Activated CD4-positive, alpha-beta T cell treated with anti-CD3 and anti-CD28 coated beads for 36 hours (primary cell): ENCODE measurements around the gene ABCA5. TPM values are rescaled to one million over a fixed set of nuclear protein-coding genes. Genes with fewer than 3 reads are reported as not detected.
A peak's percentile ranks its signal among the peaks of the same experiment; 100 is the strongest.

ENCODE experiments used
- ATAC-seq: fragments of 200-7000 bp; cut with Tn5 transposase; one replicate; pipeline ENCODE4 v1.10.0; 2021; ENCODE audit warnings: mild to moderate bottlenecking, moderate library complexity
- CTCF ChIA-PET: fragments of 350-600 bp; sonication (Branson Sonifier 250); formaldehyde crosslinking; loops from one replicate; lab custom pipeline; 2021; ENCODE audit warnings: antibody characterized with exemption; lab: Charles Lee
- POLR2A ChIA-PET: fragments of 350-600 bp; sonication (Branson Sonifier 250); formaldehyde crosslinking; loops from one replicate; lab custom pipeline; 2021; ENCODE audit warnings: antibody characterized with exemption, inconsistent platforms; lab: Charles Lee
- DNase-seq: peaks from one replicate; pipeline ENCODE4 v3.0.0-alpha.2; 2020
- H3K27ac Mint-ChIP-seq: one replicate; pipeline ENCODE4 v1.8.0; 2021; ENCODE audit warnings: mixed read lengths
- H3K27me3 Mint-ChIP-seq: one replicate; pipeline ENCODE4 v1.8.0; 2021; ENCODE audit warnings: mixed read lengths
- H3K36me3 Mint-ChIP-seq: one replicate; pipeline ENCODE4 v1.8.0; 2021; ENCODE audit warnings: low read depth, mixed read lengths
- H3K4me1 Mint-ChIP-seq: one replicate; pipeline ENCODE4 v1.8.0; 2021; ENCODE audit warnings: mixed read lengths
- H3K4me3 Mint-ChIP-seq: one replicate; pipeline ENCODE4 v1.8.0; 2021; ENCODE audit warnings: mild to moderate bottlenecking, moderate library complexity, mixed read lengths
- H3K9me3 Mint-ChIP-seq: one replicate; pipeline ENCODE4 v1.8.0; 2021; ENCODE audit warnings: low read depth, mixed read lengths
- intact Hi-C, 2 experiments: fragments of 100-400 bp; cut with DNase I in 1 of 2; cut with micrococcal nuclease in 1 of 2; formaldehyde crosslinking; loops; one replicate each; pipeline versions ENCODE4 v1.14.2 to v1.15.1; 2022 to 2024; cut with DNase I, micrococcal nuclease
- total RNA-seq, 2 experiments: library from RNA; stranded (reverse); gene quantifications; one replicate each; pipeline ENCODE4 v1.2.3, GENCODE V29; 2021

Gene ABCA5
- total RNA-seq, 2 experiments from 2014 or later = 14.4 to 15.1 TPM

DNA sequence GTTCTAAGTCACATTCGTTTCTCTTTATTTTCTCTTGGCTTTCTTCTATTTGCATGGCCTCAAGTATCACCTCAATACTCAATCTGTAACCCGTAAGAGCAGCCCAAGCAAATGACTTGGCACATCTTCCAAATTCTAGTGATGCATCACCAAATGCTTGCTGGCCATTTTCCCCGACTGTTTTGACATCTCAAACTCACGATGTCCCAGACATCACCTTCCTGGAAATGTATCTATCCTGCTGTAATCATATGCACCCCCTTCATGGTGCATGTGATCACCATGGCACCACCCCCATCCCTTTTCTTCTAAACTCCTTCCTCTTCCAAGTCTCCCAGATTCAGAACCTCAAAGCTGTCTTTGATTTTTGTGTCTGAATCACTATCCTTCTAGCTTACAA, 24.0 kb upstream of the ABCA5 start:
- H3K27ac Mint-ChIP-seq = no peak overlapping the region
- H3K36me3 Mint-ChIP-seq = no peaks in the 10 kb centered on the region
- CTCF ChIA-PET = no interaction called here
- no peaks in the 10 kb centered on the region for H3K4me1 Mint-ChIP-seq
- peaks cover 12% of the 10 kb centered on the region for H3K27me3 Mint-ChIP-seq
- no peaks in the 10 kb centered on the region for H3K9me3 Mint-ChIP-seq
- POLR2A ChIA-PET = no interaction called here
- intact Hi-C loops = no loop called here
- DNase-seq (no peak), ATAC-seq (no peak)
- H3K4me3 Mint-ChIP-seq = no peak overlapping the region

DNA sequence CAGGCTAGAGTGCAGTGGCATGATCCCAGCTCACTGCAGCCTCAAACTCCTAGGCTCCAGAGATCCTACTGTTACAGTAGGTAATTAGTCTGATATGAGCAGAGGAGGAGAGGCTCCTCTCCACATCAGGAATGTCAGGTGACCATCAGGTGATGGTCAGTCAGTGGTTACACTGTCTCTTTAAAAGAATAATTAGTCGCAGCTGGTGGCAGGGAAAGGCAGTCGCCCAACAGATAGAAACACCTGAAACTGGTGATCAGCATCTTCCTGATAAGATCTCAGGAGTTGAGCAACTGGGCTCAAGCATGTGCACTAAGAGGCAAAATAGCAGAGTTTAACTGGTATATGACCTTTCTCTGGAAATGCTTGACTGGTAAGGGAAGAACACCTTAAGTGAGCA, 21.5 kb upstream of the ABCA5 start:
- H3K9me3 Mint-ChIP-seq = no peaks in the 10 kb centered on the region
- ATAC-seq (no peak), DNase-seq (no peak)
- no peak overlapping the region for H3K4me3 Mint-ChIP-seq
- no peaks in the 10 kb centered on the region for H3K36me3 Mint-ChIP-seq
- H3K27me3 Mint-ChIP-seq = peaks cover 8% of the 10 kb centered on the region
- no peaks in the 10 kb centered on the region for H3K4me1 Mint-ChIP-seq
- CTCF ChIA-PET = no interaction called here
- H3K27ac Mint-ChIP-seq = no peak overlapping the region
- POLR2A ChIA-PET = no interaction called here
- intact Hi-C loops = no loop called here

DNA sequence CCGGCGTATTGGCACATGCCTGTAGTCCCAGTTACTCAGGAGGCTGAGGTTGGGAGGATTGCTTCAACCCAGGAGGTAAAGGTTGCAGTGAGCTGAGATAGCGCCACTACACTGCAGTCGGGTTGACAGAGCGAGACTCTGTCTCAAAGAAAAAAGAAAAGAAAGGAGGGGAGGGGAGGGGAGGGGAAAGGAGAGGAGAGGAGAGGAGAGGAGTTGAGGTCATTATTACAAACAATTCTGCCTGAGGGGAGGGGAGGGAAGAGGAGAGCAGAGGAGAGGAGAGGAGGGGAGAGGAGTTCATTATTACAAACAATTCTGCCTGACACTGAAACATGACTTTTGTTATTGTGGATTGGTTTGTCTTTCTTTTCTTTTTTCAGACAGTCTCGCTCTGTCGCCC, 19.8 kb upstream of the ABCA5 start:
- CTCF ChIA-PET = interaction anchor here (2.0 kb wide), 1 partner anchor 11 kb away, joined by 8 read pairs; no protein-coding TSS in a partner anchor
- ATAC-seq (no peak), DNase-seq (no peak)
- Mint-ChIP-seq H3K27ac (no peak overlapping the region), H3K4me1 (no peaks in the 10 kb centered on the region), H3K27me3 (peaks cover 8% of the 10 kb centered on the region), H3K4me3 (no peak overlapping the region), H3K9me3 (no peaks in the 10 kb centered on the region), H3K36me3 (no peaks in the 10 kb centered on the region)
- intact Hi-C loops = no loop called here
- POLR2A ChIA-PET = no interaction called here

DNA sequence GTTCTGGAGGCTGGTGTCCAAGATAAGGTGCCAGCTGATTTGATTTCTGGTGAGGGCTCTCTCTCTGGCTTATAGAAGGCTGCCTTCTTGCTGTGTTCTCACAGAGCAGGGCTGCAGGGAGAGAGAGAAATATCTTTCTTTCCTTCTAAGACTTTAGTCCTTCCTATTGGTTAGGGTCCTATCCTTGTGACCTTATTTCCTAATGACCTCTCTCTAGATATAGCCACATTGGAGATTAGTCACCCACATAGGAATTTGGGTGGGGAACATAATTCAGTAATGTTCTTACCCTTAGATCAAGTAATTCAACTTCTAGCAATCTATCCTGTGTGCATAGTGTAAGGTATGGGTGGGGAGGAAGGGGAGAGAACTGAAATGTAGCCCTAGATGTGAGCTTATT, 18.0 kb upstream of the ABCA5 start:
- intact Hi-C loops = no loop called here
- no peak overlapping the region for H3K4me3 Mint-ChIP-seq
- no peak overlapping the region for H3K27ac Mint-ChIP-seq
- CTCF ChIA-PET = interaction anchor here (0.8 kb wide), 1 partner anchor 155 kb away, joined by 3 read pairs; no protein-coding TSS in a partner anchor
- H3K36me3 Mint-ChIP-seq = no peaks in the 10 kb centered on the region
- DNase-seq (no peak), ATAC-seq (no peak)
- POLR2A ChIA-PET = no interaction called here
- H3K27me3 Mint-ChIP-seq = peaks cover 3% of the 10 kb centered on the region
- no peaks in the 10 kb centered on the region for H3K4me1 Mint-ChIP-seq
- no peaks in the 10 kb centered on the region for H3K9me3 Mint-ChIP-seq

DNA sequence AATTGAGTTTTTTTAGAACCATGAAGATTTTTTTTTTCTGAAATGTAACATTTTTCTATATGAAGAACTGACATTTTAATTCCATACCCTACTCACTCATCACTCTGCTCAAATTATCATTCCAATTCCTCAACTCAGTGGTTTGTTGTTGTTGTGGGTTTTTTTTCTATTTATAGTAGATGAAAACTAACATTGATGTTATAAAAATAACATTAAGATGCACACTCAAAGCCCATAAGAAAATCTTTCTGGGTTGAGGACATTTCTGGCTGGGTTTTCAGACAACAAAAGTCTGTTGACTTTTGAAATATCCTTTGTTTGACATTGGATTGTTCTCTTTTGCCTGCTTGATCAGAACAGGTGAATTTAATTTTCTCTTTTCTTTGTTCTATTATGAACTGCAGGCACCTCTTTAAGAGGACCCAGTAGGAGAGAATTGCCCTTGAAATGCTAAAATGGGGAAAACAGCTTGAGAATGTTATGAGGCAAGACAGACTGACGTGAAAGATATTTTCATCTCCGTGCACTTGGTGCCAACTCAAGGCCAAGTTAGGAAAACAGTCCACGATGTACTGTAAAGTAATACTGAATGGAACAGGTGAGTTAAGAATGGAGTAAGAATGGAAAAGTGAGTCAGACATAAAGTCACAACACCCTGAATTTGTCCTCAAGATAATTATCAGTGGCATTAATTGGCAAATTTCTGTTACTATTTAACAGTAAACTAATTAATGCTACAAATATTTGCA, 16.1 kb upstream of the ABCA5 start:
- intact Hi-C loops = no loop called here
- ATAC-seq (no peak), DNase-seq (no peak)
- Mint-ChIP-seq H3K27me3 (peaks cover 2% of the 10 kb centered on the region), H3K4me1 (no peaks in the 10 kb centered on the region), H3K27ac (no peak overlapping the region), H3K9me3 (no peaks in the 10 kb centered on the region), H3K36me3 (no peaks in the 10 kb centered on the region), H3K4me3 (no peak overlapping the region)
- CTCF ChIA-PET = no interaction called here
- POLR2A ChIA-PET = no interaction called here

DNA sequence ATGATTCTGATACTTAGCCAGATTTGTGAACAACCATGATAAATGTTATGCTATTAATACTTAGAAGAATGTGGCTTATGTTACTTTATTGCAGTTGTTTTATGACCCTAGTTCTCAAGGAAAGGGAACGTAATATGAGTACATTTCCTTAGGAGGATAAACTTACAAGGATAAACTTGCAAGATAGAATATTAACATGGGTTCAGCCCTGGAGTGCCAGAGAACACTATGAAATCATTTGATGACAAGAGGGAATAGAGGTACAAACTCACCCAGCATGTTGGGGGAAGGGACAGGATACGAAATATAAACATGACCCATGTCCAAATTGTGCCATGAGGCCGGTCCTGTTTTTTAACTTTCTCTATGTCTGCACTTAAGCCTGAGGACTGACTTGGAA, 13.0 kb upstream of the ABCA5 start:
- intact Hi-C loops = no loop called here
- H3K4me1 Mint-ChIP-seq = peaks cover 3% of the 10 kb centered on the region
- peaks cover 2% of the 10 kb centered on the region for H3K27me3 Mint-ChIP-seq
- ATAC-seq (no peak), DNase-seq (no peak)
- ChIA-PET CTCF (interaction anchor here (1.7 kb wide), 1 partner anchor 55 kb away, joined by 6 read pairs; no protein-coding TSS in a partner anchor), POLR2A (no interaction called here)
- H3K36me3 Mint-ChIP-seq = no peaks in the 10 kb centered on the region
- no peak overlapping the region for H3K4me3 Mint-ChIP-seq
- no peaks in the 10 kb centered on the region for H3K9me3 Mint-ChIP-seq
- H3K27ac Mint-ChIP-seq = no peak overlapping the region

DNA sequence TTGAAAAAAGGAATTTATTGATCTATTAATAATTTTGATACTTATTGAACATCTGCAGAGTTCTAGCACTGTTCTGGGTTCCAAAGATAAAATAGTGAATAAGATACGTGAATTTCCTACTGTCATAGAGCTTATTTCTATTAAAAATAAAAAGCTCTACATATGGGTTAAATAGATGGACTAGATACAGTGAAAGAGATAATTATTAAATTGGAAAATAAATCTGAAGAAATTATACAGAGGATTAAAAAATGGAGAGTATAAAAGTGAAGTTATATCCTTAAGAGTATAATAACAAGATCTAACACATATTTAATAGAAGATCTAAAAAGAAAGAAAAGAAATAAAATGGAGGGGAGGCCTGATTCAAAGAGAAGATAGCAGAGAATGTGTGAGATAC, 10.1 kb upstream of the ABCA5 start:
- POLR2A ChIA-PET = no interaction called here
- no peak overlapping the region for H3K4me3 Mint-ChIP-seq
- H3K4me1 Mint-ChIP-seq = peaks cover 10% of the 10 kb centered on the region
- H3K27ac Mint-ChIP-seq = no peak overlapping the region
- intact Hi-C loops = no loop called here
- ATAC-seq = no peak
- no peak for DNase-seq
- H3K27me3 Mint-ChIP-seq = peaks cover 7% of the 10 kb centered on the region
- CTCF ChIA-PET = no interaction called here
- no peaks in the 10 kb centered on the region for H3K36me3 Mint-ChIP-seq
- no peaks in the 10 kb centered on the region for H3K9me3 Mint-ChIP-seq

DNA sequence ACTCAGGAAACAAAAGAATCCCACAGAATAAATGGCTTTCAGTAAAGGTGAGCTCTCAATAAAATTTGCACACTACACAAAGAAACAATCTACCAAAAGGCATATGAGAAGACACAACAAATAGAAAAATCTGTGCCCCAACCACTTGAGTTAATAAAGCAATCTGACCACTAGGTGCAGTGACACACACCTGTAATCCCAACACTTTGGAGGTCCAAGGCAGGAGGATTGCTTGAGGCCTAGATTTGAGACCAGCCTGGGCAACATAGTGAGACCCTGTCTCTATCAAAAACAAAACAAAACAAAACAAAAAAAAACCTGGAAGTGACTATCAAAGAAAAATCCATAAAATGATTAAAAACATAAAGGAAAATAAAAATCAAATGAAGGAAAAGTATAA, 9.6 kb upstream of the ABCA5 start:
- no peak overlapping the region for H3K4me3 Mint-ChIP-seq
- ChIA-PET CTCF (interaction anchor here (0.7 to 3.5 kb wide), 3 partner anchors 10 to 59 kb away, joined by 3 to 15 read pairs (median 10); partner anchors contain the start of gene ABCA5), POLR2A (no interaction called here)
- ATAC-seq (no peak), DNase-seq (no peak)
- peaks cover 10% of the 10 kb centered on the region for H3K4me1 Mint-ChIP-seq
- no peak overlapping the region for H3K27ac Mint-ChIP-seq
- no peaks in the 10 kb centered on the region for H3K36me3 Mint-ChIP-seq
- peaks cover 7% of the 10 kb centered on the region for H3K27me3 Mint-ChIP-seq
- intact Hi-C loops = no loop called here
- H3K9me3 Mint-ChIP-seq = no peaks in the 10 kb centered on the region

DNA sequence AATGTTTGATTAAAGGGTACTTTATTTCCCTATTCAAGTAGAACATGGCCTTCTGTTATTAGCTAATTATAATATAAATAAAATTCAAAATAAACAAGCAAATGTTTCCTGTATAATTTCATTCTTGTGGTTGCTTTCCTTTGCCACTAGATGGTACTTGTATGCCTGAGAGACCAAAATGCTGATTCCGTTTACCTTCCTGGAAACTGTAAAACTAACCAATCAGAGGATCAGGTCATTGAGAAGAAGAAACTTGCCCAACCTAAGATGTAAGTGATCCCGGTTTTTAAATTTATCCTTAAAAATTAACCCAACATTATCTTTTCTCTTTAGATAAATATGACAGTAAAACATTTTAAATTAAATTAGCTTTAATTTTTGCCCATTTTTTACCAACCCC, 8.1 kb upstream of the ABCA5 start:
- H3K27me3 Mint-ChIP-seq = peaks cover 8% of the 10 kb centered on the region
- no peaks in the 10 kb centered on the region for H3K36me3 Mint-ChIP-seq
- intact Hi-C loops = loop anchor here (1.0 to 2.0 kb wide), 4 partner anchors 60 to 188 kb away; no protein-coding TSS in a partner anchor
- ChIA-PET CTCF (interaction anchor here (0.7 to 3.5 kb wide), 10 partner anchors 9 to 189 kb away, joined by 3 to 15 read pairs (median 4); partner anchors contain the start of genes ABCA5 and MAP2K6), POLR2A (interaction anchor here (0.6 kb wide), 1 partner anchor 191 kb away, joined by 4 read pairs; no protein-coding TSS in a partner anchor)
- ATAC-seq (peak; percentile 47), DNase-seq (no peak)
- H3K4me3 Mint-ChIP-seq = peak overlapping the region; percentile 21
- peaks cover 10% of the 10 kb centered on the region for H3K4me1 Mint-ChIP-seq
- peaks cover 4% of the 10 kb centered on the region for H3K9me3 Mint-ChIP-seq
- no peak overlapping the region for H3K27ac Mint-ChIP-seq

DNA sequence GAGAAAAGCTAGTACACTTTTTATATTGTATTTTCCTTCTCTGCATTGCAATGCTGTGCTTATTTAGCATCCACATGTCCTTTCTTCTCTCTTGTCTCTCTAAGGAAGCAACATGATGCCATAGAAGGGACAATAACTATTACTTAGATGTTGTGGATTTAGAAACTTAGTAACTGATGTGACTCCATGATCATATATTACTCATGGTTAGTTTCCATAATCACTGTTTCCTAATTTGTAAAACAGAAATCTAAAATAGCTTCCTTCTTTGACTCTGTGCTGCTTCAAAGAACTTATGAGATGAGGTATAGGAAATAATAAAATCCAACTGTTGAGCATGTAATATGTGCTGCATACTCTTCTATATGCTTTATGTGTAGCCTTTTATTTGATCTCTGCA, 6.6 kb upstream of the ABCA5 start:
- Mint-ChIP-seq H3K4me1 (peaks cover 20% of the 10 kb centered on the region), H3K27ac (no peak overlapping the region), H3K9me3 (peaks cover 13% of the 10 kb centered on the region), H3K36me3 (peaks cover under 1% of the 10 kb centered on the region), H3K4me3 (no peak overlapping the region), H3K27me3 (peaks cover 8% of the 10 kb centered on the region)
- POLR2A ChIA-PET = no interaction called here
- ATAC-seq = peak; percentile 47
- CTCF ChIA-PET = interaction anchor here (0.6 to 3.5 kb wide), 2 partner anchors 62 to 1178 kb away, joined by 4 to 15 read pairs; no protein-coding TSS in a partner anchor
- no peak for DNase-seq
- intact Hi-C loops = no loop called here

DNA sequence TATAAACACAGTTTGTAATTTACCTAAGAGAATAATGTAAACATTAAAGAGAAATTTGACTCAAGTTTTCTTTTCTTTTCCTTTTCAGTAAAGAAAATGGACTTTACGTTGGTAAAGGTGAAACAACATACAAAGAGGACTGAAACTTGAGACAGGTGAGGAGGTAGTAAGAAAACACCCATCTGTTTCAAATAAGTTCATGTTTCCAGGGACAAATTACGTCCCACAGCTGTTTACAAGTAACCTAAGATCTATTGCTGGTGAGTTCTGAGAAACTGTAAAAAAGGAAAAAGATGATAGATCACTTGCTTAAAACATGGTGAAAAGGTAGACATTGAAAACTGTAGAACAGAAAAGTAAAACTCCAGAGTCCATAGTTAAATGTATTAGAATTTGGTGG, 4.8 kb upstream of the ABCA5 start:
- H3K27ac Mint-ChIP-seq = no peak overlapping the region
- H3K4me3 Mint-ChIP-seq = no peak overlapping the region
- peaks cover 26% of the 10 kb centered on the region for H3K4me1 Mint-ChIP-seq
- intact Hi-C loops = no loop called here
- peaks cover 1% of the 10 kb centered on the region for H3K36me3 Mint-ChIP-seq
- peaks cover 13% of the 10 kb centered on the region for H3K9me3 Mint-ChIP-seq
- DNase-seq = no peak
- ATAC-seq = no peak
- CTCF ChIA-PET = no interaction called here
- POLR2A ChIA-PET = no interaction called here
- peaks cover 8% of the 10 kb centered on the region for H3K27me3 Mint-ChIP-seq
